RWPE2 (cell line): ENCODE data around the gene LYAR.

Experiments
- ATAC-seq: fragments of 200-7000 bp; cut with Tn5 transposase; 3 replicates; pipeline ENCODE4 v1.9.1; 2021; ENCODE audit warnings: low read depth
- DNase-seq: peaks from one replicate; pipeline ENCODE4 v3.0.0-alpha.2; 2020; ENCODE audit warnings: low spot score
- H3K27ac ChIP-seq: fragments of 450-650 bp; 2 replicates; pipeline ENCODE4 v1.5.1; 2017; ENCODE audit warnings: mild to moderate bottlenecking; ENCODE audit not compliant: poor library complexity, severe bottlenecking
- H3K27me3 ChIP-seq: fragments of 250-450 bp; sonication (Bioruptor Pico); 2 replicates; pipeline ENCODE4 v1.5.1; 2021; ENCODE audit warnings: mild to moderate bottlenecking, moderate library complexity; ENCODE audit not compliant: insufficient read depth, poor library complexity, severe bottlenecking
- H3K36me3 ChIP-seq: fragments of 250-450 bp; sonication (Bioruptor Pico); 2 replicates; pipeline ENCODE4 v1.5.1; 2020; ENCODE audit warnings: low read depth, mild to moderate bottlenecking, moderate library complexity
- H3K4me1 ChIP-seq: fragments of 250-450 bp; sonication (Bioruptor Pico); 2 replicates; pipeline ENCODE4 v1.5.1; 2021; ENCODE audit warnings: mild to moderate bottlenecking, moderate library complexity; ENCODE audit not compliant: insufficient read depth, poor library complexity, severe bottlenecking
- H3K4me3 ChIP-seq: fragments of 250-450 bp; sonication (Bioruptor Pico); 2 replicates; pipeline ENCODE4 v1.5.1; 2021; ENCODE audit warnings: mild to moderate bottlenecking, moderate library complexity; ENCODE audit not compliant: severe bottlenecking
- H3K9me3 ChIP-seq: fragments of 250-450 bp; sonication (Bioruptor Pico); 2 replicates; pipeline ENCODE4 v1.5.1; 2021; ENCODE audit warnings: mild to moderate bottlenecking, moderate library complexity; ENCODE audit not compliant: severe bottlenecking
- TF ChIP-seq, protein P1 (sequence below): fragments of 450-650 bp; IDR thresholded peaks from one replicate; pipeline ENCODE4 v1.5.1; 2017; ENCODE audit warnings: mild to moderate bottlenecking, moderate library complexity; ENCODE audit not compliant: poor library complexity, severe bottlenecking

The LYAR gene

DNA sequence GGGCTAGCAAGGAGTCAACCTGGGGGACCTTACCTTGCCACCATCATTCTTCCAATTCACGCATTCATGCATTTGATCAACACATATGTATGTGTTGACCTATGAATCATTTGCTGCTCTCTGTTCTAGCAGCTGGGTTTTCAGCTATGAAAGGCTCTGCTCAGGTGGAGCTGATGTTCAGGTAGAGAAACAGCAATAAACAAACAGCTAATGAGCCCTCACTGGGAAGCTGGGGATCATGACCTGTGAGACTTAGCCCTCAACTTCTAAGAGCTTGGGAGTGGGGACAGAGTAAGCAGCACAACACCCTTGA, 61.6 kb downstream of the LYAR start:
- H3K4me3 ChIP-seq: no peak overlapping the region
- no peak for ATAC-seq
- TF ChIP-seq, protein P1, sequence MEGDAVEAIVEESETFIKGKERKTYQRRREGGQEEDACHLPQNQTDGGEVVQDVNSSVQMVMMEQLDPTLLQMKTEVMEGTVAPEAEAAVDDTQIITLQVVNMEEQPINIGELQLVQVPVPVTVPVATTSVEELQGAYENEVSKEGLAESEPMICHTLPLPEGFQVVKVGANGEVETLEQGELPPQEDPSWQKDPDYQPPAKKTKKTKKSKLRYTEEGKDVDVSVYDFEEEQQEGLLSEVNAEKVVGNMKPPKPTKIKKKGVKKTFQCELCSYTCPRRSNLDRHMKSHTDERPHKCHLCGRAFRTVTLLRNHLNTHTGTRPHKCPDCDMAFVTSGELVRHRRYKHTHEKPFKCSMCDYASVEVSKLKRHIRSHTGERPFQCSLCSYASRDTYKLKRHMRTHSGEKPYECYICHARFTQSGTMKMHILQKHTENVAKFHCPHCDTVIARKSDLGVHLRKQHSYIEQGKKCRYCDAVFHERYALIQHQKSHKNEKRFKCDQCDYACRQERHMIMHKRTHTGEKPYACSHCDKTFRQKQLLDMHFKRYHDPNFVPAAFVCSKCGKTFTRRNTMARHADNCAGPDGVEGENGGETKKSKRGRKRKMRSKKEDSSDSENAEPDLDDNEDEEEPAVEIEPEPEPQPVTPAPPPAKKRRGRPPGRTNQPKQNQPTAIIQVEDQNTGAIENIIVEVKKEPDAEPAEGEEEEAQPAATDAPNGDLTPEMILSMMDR: no peak
- peaks cover 41% of the 10 kb centered on the region for H3K27me3 ChIP-seq
- DNase-seq: no peak
- no peaks in the 10 kb centered on the region for H3K4me1 ChIP-seq
- H3K36me3 ChIP-seq: no peaks in the 10 kb centered on the region
- no peak overlapping the region for H3K27ac ChIP-seq
- no peaks in the 10 kb centered on the region for H3K9me3 ChIP-seq

DNA sequence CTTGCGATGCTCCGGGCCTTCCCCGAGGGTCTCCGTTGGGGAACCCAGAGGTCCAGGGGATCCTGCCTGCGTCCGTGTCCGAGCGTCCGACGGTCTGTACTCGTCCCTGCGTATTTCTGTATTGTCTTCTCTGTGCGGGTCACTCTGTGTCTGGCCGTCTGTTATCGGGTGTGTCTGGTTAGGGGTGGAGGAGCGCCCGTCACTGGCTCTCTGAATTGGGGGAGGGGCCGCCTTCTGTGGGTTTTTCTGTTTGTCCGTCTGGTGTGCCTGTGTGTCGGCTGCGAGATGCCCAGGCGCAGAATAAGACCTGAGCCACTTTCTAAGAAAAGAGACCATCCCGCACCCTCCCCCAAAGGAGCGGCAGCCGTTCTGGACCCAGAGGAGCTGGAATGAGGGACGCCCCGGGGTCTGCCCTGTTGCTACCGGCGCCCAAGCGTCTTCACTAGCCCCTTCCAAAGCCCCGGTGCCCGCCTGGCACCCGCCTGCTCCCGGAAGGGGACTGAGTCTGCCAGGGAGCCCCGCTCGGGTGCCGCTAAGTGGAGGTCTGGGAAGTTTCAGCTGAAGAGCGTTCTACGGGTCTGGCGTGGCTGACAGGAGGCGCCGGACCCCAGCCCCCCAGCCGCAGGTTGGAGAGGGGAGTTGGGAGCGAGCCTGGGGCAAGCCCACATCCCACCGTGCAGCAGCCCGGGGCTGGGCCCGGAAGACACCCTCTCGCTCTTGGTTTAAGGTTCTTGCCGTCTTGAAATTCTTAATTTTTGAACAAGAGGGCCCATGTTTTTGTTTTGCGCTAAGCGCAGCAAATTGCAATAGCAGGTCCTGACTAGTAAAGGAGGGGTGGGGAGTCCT, 62.2 kb downstream of the LYAR start:
- Histone ChIP-seq H3K27me3 (peaks cover 45% of the 10 kb centered on the region), H3K9me3 (no peaks in the 10 kb centered on the region), H3K27ac (no peak overlapping the region), H3K36me3 (no peaks in the 10 kb centered on the region), H3K4me3 (no peak overlapping the region), H3K4me1 (no peaks in the 10 kb centered on the region)
- ATAC-seq (no peak), DNase-seq (no peak)
- TF ChIP-seq, protein P1: no peak

DNA sequence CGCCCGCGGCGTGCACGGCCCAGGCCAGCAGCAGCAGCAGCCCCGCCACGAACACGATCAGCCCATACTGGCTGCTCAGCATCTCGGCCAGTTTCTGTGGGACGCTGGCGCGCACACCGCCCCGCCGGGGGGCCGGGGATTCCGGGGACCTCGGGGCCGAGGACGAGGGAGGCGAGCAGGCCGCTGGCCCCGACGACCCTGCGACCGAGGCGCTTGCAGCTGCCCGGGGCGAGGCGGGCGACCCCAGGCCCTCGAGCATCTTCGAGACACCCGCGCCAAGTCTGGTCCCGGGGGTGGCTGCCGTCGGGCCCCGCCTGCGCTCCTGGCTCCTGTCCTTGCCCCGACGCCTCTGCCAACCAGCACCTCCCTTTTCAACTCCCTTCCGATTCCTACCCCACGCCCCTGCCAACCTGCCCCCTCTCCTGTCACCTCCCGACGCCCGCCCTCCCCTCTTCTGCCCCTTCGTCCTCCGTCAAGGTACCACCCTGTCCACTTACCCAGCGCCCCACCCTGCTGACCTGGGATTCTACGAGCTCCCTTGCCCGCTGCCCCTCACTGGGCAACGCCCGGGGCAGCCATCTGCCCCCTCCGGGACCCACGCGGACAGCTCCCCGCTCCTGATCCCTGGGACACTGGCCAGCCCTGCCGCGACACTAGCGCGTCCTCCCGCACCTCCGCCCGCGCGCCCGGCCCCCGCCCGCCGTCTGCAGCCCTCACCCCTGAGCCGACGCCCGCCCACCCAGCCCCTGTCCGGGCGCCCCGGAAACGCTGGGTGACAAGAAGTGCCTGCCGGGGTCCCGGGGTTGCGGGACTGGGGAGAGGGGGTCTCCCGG, 63.1 kb downstream of the LYAR start, which contains the start of gene OTOP1:
Gene OTOP1, minus strand, starts transcription at position 324 of the 833 bp plus-strand sequence. Its CDS starts 65 bp downstream, at position 259.
- H3K4me1 ChIP-seq: no peaks in the 10 kb centered on the region
- no peaks in the 10 kb centered on the region for H3K36me3 ChIP-seq
- TF ChIP-seq, protein P1: no peak
- peaks cover 45% of the 10 kb centered on the region for H3K27me3 ChIP-seq
- H3K4me3 ChIP-seq: no peak within 1 kb of the TSS
- no peak for DNase-seq
- H3K27ac ChIP-seq: no peak within 1 kb of the TSS
- H3K9me3 ChIP-seq: no peaks in the 10 kb centered on the region
- ATAC-seq: no peak

DNA sequence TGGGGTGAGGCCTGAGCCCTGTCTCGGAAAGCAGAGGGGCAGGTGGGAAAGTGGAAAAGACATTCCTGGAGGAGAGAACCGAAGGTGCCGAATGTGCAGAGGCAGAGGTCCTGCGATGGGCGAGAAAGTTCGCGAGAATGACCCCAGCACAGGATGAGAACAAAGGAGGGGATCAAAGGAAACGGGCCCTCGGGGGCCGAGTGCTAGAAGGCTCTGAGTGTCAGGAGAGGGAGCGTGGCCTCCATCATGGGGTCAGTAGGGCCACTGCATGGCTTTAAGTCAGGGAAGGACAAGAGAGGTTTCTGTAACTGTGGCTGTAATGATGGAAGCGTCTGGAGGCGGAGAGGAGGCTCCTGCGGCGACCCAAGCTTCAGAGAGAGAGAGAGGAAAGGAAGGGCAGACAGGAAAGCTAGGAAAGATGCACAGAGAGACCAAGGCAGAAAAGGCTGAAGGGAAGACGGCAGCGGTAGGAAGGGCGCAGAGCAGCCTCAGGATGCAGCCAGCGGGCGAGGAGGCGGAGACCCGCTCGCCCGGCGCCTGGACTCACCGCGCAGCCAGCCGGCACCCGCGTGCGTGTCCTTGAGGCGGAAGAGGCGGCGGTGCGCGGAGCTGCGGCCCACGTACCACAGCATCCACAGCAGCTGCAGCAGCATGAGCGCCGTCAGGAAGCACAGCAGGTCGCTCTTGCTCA, 63.9 kb downstream of the LYAR start:
- Histone ChIP-seq H3K4me3 (no peak overlapping the region), H3K27me3 (peaks cover 45% of the 10 kb centered on the region), H3K36me3 (no peaks in the 10 kb centered on the region), H3K27ac (no peak overlapping the region), H3K9me3 (no peaks in the 10 kb centered on the region), H3K4me1 (no peaks in the 10 kb centered on the region)
- DNase-seq (no peak), ATAC-seq (no peak)
- TF ChIP-seq, protein P1: no peak
